Epidermal melanocyte (primary cell): ENCODE data around the gene STK32B.
"Not testable (repeated sequence)": the region's sequence is repeated elsewhere in the genome, so short reads cannot be mapped to it uniquely, and the experiment has no call there.

ENCODE experiments used
- DNase-seq: peaks from one replicate; pipeline ENCODE4 v3.0.0; 2011; ENCODE audit warnings: low spot score; ENCODE audit not compliant: insufficient read length

STK32B gene

GRCh38 chr4:5066968-5067367, 15.7 kb downstream of the STK32B start:
- not testable (repeated sequence) for DNase-seq

DNA sequence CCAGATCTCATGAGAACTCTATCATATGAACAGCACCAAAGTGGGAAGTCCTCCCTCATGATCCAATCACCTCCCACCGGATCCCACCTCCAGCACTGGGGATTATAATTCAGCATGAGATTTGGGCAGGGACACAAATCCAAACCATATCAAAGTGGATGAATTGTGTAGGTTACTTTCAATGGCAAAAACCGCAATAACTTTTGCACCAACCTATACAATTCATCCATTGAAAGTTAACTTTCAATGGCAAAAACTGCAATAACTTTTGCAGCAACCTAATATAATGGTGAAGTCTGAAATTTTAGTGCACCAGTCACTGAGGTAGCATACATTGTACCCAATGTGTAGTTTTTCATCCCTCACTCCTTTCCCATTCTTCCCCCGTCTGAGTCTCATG, 16.6 kb downstream of the STK32B start:
- DNase-seq, result no peak

DNA sequence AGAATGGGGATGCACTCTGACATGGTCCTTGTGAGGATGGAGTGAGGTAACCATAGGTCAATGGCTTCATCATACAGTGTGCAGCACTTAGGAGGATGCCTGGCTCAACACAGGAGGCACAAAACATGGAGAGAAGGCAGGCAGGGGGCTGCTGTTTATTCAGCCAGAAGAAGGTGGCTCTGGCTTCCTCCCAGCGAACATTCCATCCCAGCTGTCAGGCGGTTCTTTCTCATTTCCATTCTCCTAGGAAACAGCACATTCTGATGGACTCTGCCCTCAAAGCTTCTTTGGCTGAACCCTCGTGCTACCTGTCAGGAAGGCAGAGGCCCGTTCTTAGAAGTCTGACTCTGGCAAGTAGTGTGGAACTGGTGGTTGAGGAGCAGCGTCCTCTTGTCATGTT, 18.6 kb downstream of the STK32B start:
- no peak for DNase-seq

GRCh38 chr4:5072948-5073347, 21.7 kb downstream of the STK32B start:
- DNase-seq, result no peak

GRCh38 chr4:5078009-5078408, 26.7 kb downstream of the STK32B start:
- DNase-seq, result no peak

DNA sequence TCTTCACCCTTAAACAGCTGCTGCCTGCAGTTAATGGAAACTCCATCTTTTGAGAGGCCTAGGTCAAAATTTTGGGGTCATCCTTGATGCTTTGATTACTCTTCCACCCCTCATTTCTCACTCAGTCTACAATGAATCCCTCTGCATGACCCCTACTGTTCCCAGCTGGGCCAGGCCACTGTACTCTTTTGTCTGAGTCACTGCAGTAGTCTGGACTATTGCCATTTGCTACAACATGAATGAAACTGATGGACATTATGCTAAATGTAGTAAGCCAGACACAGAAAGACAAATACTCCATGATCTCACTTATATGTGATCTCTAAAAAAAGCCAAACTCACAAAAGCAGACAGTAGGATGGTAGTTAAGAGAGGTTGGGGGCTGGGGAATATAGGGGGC, 28.3 kb downstream of the STK32B start:
- DNase-seq, result no peak

GRCh38 chr4:5081441-5081999, 30.2 kb downstream of the STK32B start:
- no peak for DNase-seq

GRCh38 chr4:5082376-5082775, 31.1 kb downstream of the STK32B start:
- DNase-seq, result no peak

GRCh38 chr4:5084911-5085475, 33.7 kb downstream of the STK32B start:
- DNase-seq, result no peak

- DNase-seq, result no peak
Measured at GRCh38 chr4:5086535-5086934, 35.3 kb downstream of the STK32B start.

DNA sequence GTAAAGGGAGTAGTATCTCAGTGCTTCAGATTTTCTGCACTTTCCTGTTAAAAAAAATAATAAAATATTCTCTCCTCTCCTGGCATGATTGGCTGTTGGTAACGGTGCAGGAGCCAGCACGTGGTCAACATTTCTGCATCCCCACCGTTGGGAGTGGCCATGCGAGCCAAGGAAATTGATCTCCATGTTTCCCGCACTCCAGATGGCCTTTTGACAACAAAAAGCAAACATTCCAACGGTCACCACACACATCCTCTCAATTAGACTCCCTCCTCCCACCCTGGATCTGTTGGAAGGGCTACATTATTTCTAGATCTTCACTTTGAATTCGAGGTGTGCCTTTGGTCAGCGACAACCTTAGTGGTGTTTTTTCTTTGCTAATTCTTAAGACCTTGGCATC, 45.0 kb downstream of the STK32B start:
- DNase-seq, result no peak

DNA sequence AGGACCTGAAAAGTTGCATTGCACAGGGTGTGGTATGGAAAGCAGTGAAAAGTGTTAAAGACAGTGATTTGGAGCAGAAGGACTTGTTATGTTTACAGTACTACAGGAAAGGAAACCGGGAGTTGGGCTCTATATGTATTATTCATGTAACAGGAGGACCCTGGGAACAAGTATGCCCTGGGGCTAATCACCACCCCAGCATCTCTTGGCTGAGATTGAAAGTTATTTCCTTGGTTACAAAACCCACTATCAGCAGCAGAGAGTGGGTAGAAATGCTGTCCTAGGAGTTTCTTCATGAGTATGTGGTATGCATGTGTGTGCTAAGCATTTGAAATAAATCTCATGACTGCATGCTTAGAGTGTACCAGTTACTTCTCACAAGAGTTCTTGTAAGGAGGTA, 46.9 kb downstream of the STK32B start:
- no peak for DNase-seq

- DNase-seq, result no peak
Measured at GRCh38 chr4:5100336-5100735, 49.1 kb downstream of the STK32B start.

DNA sequence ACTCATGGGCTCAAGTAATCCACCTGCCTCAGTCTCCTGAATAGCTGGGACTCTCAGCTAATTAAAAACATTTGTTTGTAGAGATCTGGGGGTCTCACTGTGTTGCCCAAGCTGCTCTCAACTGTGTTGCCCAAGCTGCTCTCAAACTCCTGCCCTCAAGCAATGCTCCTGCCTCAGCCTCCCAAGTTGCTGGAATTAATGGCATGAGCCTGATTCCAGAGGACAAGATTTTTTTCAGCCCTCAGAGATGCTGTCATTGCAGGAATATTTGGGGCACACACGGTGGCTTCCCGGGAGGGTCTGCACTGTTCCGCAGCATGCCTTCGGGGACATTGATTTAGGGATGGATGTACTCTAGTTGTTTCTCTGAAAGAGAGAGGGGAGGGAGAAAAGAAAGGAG, 49.7 kb downstream of the STK32B start:
- DNase-seq, result no peak

DNA sequence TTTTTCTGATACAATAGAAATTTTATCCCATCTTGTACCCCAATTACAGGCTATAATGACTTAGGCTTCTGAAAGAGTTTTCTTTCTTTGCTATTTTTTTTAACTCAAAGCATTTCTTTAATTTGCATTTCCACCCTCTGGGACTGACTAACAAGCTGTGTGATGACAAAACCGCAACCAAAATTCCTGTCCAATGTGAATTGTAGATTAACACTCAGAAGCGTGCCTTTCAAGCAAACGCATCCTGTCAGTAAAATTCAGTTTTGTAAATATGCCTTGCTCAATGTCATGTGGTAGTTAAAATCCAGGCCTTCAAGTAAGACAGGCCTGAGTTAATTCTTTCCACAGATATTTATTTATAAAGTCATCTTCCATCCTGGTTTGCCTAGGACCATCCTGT, 50.3 kb downstream of the STK32B start:
- DNase-seq, result no peak

- no peak for DNase-seq
Measured at GRCh38 chr4:5110901-5111300, 59.6 kb downstream of the STK32B start.

DNA sequence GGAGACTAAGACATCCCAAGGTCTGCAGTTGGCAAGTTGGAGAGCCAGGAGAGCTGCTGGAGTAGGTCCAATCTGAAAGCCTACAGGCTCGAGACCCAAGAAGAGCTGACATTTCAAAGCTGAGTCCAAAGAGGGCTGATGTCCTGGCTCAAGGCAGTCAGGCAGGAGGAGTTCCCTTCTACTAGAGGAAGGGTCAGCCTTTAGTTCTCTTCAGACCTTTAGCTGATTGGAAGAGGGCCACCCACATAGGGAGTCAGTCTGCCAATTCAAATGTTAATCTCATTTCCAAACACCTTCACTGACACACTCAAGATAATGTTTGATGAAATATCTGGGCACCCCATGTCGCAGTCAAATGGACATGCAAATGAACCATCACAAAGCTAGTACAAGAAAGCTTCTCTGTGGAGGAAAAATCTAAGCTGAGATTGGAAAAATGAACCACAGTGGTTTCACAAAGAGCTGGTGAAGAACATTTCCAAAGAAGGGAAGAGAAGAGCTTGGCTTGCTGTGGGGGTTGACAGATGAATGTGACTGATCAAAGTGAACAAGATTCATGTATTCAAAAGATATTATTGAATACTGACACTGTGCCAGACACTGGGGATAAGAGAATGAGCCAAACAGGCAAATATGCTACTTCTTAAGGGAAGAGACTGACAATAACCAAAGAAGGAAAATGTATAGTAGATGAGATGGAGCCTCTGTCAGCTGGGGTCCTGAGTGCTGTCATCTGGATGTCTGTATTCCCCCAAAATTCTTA, 61.2 kb downstream of the STK32B start:
- DNase-seq, result no peak

GRCh38 chr4:5114950-5115349, 63.7 kb downstream of the STK32B start:
- no peak for DNase-seq

- no peak for DNase-seq
Measured at GRCh38 chr4:5118091-5118786, 67.0 kb downstream of the STK32B start.

GRCh38 chr4:5118994-5119835, 67.9 kb downstream of the STK32B start:
- DNase-seq, result no peak

DNA sequence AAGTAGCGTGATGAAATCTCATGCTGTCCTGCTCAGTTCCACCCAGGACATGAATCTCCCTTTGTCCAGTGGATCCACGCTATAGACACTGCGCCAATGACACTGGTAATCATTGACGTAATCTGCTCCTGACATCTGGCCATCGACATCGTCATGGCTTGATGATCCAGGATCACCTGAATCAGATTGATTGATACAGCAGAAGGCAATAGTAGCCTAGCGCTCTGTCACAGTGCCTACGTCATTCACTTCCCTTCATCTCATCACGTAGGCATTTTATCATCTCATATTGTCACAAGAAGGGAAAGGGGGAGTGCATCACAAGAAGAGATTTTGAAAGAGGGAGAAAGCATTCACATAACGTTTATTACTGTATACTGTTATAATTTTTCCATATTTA, 68.8 kb downstream of the STK32B start:
- DNase-seq, result no peak

GRCh38 chr4:5120468-5120867, 69.2 kb downstream of the STK32B start:
- DNase-seq, result no peak
